NCI-H345 treated with DMSO at 0.1 percent for 48 hours (cell line): ENCODE data around the gene CNNM4.
A peak's percentile ranks its signal among the peaks of the same experiment; 100 is the strongest.
"Not testable (repeated sequence)": the region's sequence is repeated elsewhere in the genome, so short reads cannot be mapped to it uniquely, and the experiment has no call there.

Source experiments
- DNase-seq: peaks from one replicate; lab custom pipeline; 2025; ENCODE audit not compliant: unreplicated experiment; lab: John Stamatoyannopoulos, UW

CNNM4 gene

GRCh38 chr2:96792772-96793749 lies 32.4 kb downstream of the CNNM4 start:
- no peak for DNase-seq

GRCh38 chr2:96795076-96795475 lies 34.4 kb downstream of the CNNM4 start:
- DNase-seq = no peak

DNA sequence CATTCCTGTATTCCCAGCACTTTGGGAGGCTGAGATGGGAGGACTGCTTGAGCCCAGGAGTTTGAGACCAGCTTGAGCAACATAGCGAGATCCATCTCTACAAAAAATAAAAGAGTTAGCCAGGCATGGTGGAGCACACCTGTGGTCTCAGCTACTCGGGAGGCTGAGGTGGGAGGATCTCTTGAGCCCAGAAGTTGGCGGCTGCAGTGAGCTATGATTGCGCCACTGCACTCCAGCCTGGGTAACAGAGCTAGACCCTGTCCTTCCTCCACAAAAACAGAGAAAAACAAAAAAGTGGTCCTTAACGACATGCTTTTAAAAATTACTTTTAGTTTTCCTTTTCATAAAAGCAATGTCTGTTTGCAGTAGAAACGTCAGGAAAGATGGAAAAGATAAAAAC lies 35.8 kb downstream of the CNNM4 start:
- not testable (repeated sequence) for DNase-seq

- DNase-seq = no peak
These were observed 36.4 kb downstream of the CNNM4 start for GRCh38 chr2:96797066-96797625.

GRCh38 chr2:96798733-96799622 lies 38.3 kb downstream of the CNNM4 start:
- DNase-seq = no peak

DNA sequence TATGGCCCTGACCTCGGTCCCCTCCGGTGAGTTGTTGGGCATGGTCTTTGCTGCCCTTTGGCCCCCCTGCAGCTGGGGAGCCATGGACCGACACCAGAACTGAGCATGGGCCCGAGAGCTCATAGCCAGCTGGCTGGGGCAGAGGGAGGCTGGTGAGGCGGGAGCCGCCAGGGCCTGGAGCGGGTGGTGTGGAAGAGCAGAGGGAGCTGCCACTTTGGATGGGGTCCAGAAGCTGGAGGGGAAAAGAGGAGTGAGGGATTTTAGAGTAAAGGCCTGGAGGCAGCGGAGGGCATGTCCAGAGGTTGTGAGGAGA lies 38.9 kb downstream of the CNNM4 start:
- no peak for DNase-seq

DNA sequence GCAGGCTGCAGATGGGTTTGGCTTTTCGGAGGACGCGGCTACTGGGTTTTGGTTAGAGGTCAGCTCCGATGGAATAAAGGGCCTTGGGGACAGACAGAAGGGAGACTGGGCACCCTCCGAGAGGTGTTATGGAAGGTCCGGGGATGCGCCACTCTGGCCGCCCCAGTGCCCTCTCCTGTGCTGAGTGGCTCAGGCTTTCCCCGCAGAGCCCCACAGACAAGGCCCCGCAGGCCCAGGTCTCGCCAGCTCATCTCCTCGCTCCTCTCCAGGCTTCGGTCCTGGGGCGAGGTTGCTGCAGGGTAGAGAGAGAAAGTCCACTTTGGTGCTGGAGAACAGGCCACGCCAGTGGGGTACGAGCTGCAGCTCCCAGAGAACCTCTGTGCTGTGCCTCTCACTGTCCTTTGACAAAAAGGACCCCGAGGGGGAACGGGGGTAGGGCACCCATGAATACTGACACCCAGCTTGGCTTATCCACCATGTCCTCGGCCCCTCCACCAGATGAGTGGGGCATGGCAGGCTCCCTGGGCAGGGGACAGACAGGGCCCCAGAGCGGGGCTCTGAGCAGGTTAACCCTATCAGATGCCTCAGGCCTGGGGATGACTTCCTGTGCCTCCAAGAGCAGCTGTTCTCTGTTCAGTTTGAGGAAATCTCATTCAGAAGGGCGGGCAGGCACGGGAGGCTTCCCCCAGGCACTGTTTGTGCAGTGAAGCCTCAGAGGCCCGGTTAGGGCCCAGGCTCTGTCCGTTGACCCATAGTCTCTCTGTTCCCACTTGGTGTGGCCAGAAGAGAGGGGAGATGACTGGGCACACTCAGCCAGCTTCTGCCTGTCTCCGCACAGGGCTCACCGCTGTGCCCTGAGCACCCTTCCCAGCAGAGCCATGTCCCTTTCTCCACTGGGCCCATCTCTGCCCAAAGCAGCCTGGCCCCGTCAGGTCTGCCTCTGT lies 39.6 kb downstream of the CNNM4 start:
- DNase-seq = no peak

DNA sequence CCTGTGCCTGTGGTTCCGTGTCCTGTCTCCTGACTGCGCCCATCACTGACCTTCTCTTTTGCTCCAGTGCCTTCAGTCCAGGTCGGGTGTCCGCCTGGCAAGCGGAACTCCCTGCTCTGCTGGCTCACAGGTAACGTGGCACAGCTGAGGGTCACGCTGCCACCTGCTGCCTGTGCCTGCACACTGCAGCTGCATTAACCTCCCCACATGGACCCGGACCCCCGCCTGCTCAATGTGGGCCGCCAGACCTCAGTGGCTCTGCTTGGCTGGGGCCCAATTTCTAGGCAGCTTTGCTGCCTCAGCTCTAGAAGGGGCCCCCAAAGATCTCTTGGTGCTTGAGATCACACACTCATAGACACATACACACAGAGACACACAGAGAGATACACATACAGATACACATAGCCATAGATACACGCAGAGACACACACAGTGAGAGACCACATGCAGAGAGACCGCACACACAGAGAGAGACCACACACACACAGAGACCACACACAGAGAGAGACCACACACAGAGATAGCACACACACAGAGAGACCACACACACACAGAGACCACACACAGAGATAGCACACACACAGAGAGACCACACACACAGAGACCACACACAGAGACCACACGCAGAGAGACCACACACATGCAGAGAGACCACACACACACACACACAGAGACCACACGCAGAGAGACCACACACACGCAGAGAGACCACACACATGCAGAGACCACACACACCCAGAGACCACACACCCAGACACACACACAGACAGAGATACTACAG lies 40.5 kb downstream of the CNNM4 start:
- peak; percentile 8 for DNase-seq

DNA sequence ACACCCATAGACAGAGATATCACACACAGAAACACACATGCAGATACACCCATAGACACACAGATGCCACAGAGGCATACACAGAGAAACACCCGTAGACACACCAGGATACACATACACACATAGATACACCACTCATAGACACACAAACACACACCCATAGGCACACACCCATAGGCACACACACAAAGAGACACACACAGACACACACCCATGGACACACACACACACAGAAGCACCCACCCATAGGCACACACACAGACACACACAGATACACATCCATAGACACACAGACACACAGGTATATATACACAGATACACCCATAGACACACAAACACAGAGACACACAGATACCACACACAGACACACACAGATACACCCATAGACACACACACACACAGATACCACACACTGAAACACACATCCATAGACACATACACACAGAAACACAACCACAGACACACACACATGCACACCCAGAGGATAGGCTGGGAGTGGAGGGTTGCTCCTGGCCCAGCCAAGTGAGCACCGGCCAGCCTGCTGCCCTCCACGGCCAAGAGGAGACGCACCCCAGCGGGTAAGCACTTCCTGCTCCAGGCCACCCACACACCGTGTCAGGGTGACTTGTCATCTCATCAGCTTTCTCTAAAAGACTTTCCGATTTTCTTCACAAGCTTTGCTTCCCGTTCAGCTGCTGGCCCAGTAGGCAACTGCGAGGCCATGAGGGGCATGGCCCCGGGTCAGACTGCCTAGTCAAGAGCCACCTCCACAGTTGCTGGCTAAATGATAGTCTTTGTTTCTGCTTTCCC lies 41.3 kb downstream of the CNNM4 start:
- no peak for DNase-seq

DNA sequence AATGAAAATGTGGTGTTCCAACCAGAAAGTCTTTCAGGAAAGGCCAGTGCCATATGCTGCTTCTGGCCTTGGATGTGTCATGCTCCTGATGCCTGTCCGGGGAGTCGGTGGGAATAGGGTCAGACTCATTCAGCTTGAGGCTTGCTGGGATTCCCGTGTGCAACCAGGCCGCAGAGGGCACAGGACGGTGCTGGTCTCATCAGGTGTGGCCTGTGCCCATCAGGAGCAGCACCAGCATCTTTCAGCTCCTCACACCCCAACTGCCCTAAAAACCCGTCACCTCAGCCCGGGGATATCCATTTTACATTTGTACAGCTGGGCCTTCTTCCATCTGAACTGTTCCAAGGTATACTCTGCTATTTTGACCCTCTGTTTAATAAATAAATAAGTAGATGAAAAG lies 42.0 kb downstream of the CNNM4 start:
- DNase-seq = no peak

- DNase-seq = no peak
These were observed 44.3 kb downstream of the CNNM4 start for GRCh38 chr2:96804986-96805385.

GRCh38 chr2:96805946-96806345 lies 45.2 kb downstream of the CNNM4 start:
- DNase-seq = not testable (repeated sequence)

GRCh38 chr2:96806468-96807126 lies 45.9 kb downstream of the CNNM4 start:
- no peak for DNase-seq

- DNase-seq = no peak
These were observed 46.4 kb downstream of the CNNM4 start for GRCh38 chr2:96807127-96807471.

- no peak for DNase-seq
These were observed 47.6 kb downstream of the CNNM4 start for GRCh38 chr2:96808176-96808837.

GRCh38 chr2:96809216-96809882 lies 48.6 kb downstream of the CNNM4 start:
- no peak for DNase-seq
